NCI-H1694 treated with DMSO at 0.1 percent for 48 hours (cell line): ENCODE measurements around the gene RASL10A.

Experiments used
- DNase-seq: peaks from one replicate; lab custom pipeline; 2025; lab: John Stamatoyannopoulos, UW

RASL10A gene

GRCh38 chr22:29338398-29338797, 22.9 kb upstream of the RASL10A start:
- no peak for DNase-seq

GRCh38 chr22:29337631-29338284, 22.3 kb upstream of the RASL10A start:
- no peak for DNase-seq

GRCh38 chr22:29336751-29337490, 21.4 kb upstream of the RASL10A start:
- no peak for DNase-seq

GRCh38 chr22:29335656-29336055, 20.2 kb upstream of the RASL10A start:
- DNase-seq = no peak

GRCh38 chr22:29334696-29335344, 19.3 kb upstream of the RASL10A start:
- no peak for DNase-seq

- no peak for DNase-seq
Observed at GRCh38 chr22:29334148-29334547, 18.7 kb upstream of the RASL10A start.

GRCh38 chr22:29332886-29333496, 17.5 kb upstream of the RASL10A start:
- no peak for DNase-seq

- DNase-seq = no peak
Observed at GRCh38 chr22:29331658-29332300, 16.3 kb upstream of the RASL10A start.

- no peak for DNase-seq
Observed at GRCh38 chr22:29331213-29331612, 15.7 kb upstream of the RASL10A start.

GRCh38 chr22:29330753-29331152, 15.3 kb upstream of the RASL10A start:
- no peak for DNase-seq

- DNase-seq = no peak
Observed at GRCh38 chr22:29330291-29330690, 14.8 kb upstream of the RASL10A start.

- no peak for DNase-seq
Observed at GRCh38 chr22:29329581-29329980, 14.1 kb upstream of the RASL10A start.

GRCh38 chr22:29328566-29329500, 13.3 kb upstream of the RASL10A start:
- DNase-seq = peak; percentile 74

GRCh38 chr22:29328055-29328454, 12.6 kb upstream of the RASL10A start:
- DNase-seq = no peak

- DNase-seq = no peak
Observed at GRCh38 chr22:29327089-29327764, 11.7 kb upstream of the RASL10A start.

GRCh38 chr22:29326481-29326880, 11.0 kb upstream of the RASL10A start:
- no peak for DNase-seq

- DNase-seq = no peak
Observed at GRCh38 chr22:29325785-29326315, 10.4 kb upstream of the RASL10A start.

- no peak for DNase-seq
Observed at GRCh38 chr22:29325356-29325755, 9.9 kb upstream of the RASL10A start.

GRCh38 chr22:29323641-29324040, 8.1 kb upstream of the RASL10A start:
- DNase-seq = no peak

- peak; percentile 58 for DNase-seq
Observed at GRCh38 chr22:29320546-29320945, 5.0 kb upstream of the RASL10A start.
